ENCODE results near the gene ARCN1.
"Not testable (repeated sequence)": the region's sequence is repeated elsewhere in the genome, so short reads cannot be mapped to it uniquely, and the experiment has no call there.

The ARCN1 gene

GRCh38 chr11:118606157-118606843 is 34.1 kb downstream of the ARCN1 start:
- no peak for DNase-seq (ENCODE audit: low read depth)

- no peak for DNase-seq (ENCODE audit: low read depth)
Observed at GRCh38 chr11:118606844-118607228, 34.6 kb downstream of the ARCN1 start.

- no peak for DNase-seq (ENCODE audit: low read depth)
Observed at GRCh38 chr11:118607401-118608359, 35.5 kb downstream of the ARCN1 start, which contains the start of gene PHLDB1. TSS of gene PHLDB1 (plus strand) at chr11:118607615. CDS start at chr11:118613837, 6,222 bp downstream.

- no peak for DNase-seq (ENCODE audit: low read depth)
Observed at GRCh38 chr11:118608360-118609227, 36.4 kb downstream of the ARCN1 start.

- no peak for DNase-seq (ENCODE audit: low read depth)
Observed at GRCh38 chr11:118609380-118610224, 37.4 kb downstream of the ARCN1 start.

GRCh38 chr11:118610225-118610772 is 38.1 kb downstream of the ARCN1 start:
- no peak for DNase-seq (ENCODE audit: low read depth)

GRCh38 chr11:118610773-118611432 is 38.7 kb downstream of the ARCN1 start:
- DNase-seq (ENCODE audit: low read depth), result peak; percentile 71

- not testable (repeated sequence) for DNase-seq (ENCODE audit: low read depth)
Observed at GRCh38 chr11:118611433-118611795, 39.2 kb downstream of the ARCN1 start.

- DNase-seq (ENCODE audit: low read depth), result no peak
Observed at GRCh38 chr11:118612378-118612777, 40.2 kb downstream of the ARCN1 start.

GRCh38 chr11:118614511-118614910 is 42.3 kb downstream of the ARCN1 start:
- DNase-seq (ENCODE audit: low read depth), result no peak

- DNase-seq (ENCODE audit: low read depth), result no peak
Observed at GRCh38 chr11:118615282-118615975, 43.2 kb downstream of the ARCN1 start.

GRCh38 chr11:118615976-118616371 is 43.8 kb downstream of the ARCN1 start:
- DNase-seq (ENCODE audit: low read depth), result no peak

- no peak for DNase-seq (ENCODE audit: low read depth)
Observed at GRCh38 chr11:118618115-118618990, 46.1 kb downstream of the ARCN1 start.

GRCh38 chr11:118618991-118619375 is 46.8 kb downstream of the ARCN1 start:
- DNase-seq (ENCODE audit: low read depth), result no peak

GRCh38 chr11:118619444-118620197 is 47.4 kb downstream of the ARCN1 start:
- no peak for DNase-seq (ENCODE audit: low read depth)

- DNase-seq (ENCODE audit: low read depth), result no peak
Observed at GRCh38 chr11:118620529-118621070, 48.4 kb downstream of the ARCN1 start.

GRCh38 chr11:118621071-118621783 is 49.0 kb downstream of the ARCN1 start:
- no peak for DNase-seq (ENCODE audit: low read depth)

All from stimulated activated CD8-positive, alpha-beta memory T cell treated with anti-CD3 and anti-CD28 coated beads, Interleukin-7, amount 100 ng/mL, for 24 hours (primary cell).